Activated naive CD8-positive, alpha-beta T cell treated with anti-CD3 and anti-CD28 coated beads, Interleukin-2, amount 10 ng/mL, durations not matched to agents 7 days and 5 days (primary cell): ENCODE measurements around the gene ASF1A. TPM values are rescaled to one million over a fixed set of nuclear protein-coding genes. Genes with fewer than 3 reads are reported as not detected.
"Not testable (repeated sequence)": the region's sequence is repeated elsewhere in the genome, so short reads cannot be mapped to it uniquely, and the experiment has no call there.

Experiments
- ATAC-seq: fragments of 150-1000 bp; cut with Tn5 transposase; one replicate; pipeline ENCODE4 v1.10.0; 2021; ENCODE audit warnings: low read depth, moderate library complexity
- POLR2A ChIA-PET: fragments of 350-600 bp; sonication (Branson Sonifier 250); formaldehyde crosslinking; loops from one replicate; lab custom pipeline; 2021; ENCODE audit warnings: antibody characterized with exemption; lab: Charles Lee
- DNase-seq: peaks from one replicate; pipeline ENCODE4 v3.0.0; 2021
- H3K27ac Mint-ChIP-seq: one replicate; pipeline ENCODE4 v1.8.0; 2022; ENCODE audit warnings: mild to moderate bottlenecking, mixed read lengths
- H3K27me3 Mint-ChIP-seq: one replicate; pipeline ENCODE4 v1.8.0; 2022; ENCODE audit warnings: mild to moderate bottlenecking, moderate library complexity, mixed read lengths
- H3K36me3 Mint-ChIP-seq: one replicate; pipeline ENCODE4 v1.8.0; 2021; ENCODE audit warnings: mild to moderate bottlenecking, mixed read lengths
- H3K4me1 Mint-ChIP-seq: one replicate; pipeline ENCODE4 v1.8.0; 2021; ENCODE audit warnings: mixed read lengths
- H3K4me3 Mint-ChIP-seq: one replicate; pipeline ENCODE4 v1.8.0; 2022; ENCODE audit warnings: mild to moderate bottlenecking, moderate library complexity, mixed read lengths
- H3K9me3 Mint-ChIP-seq: one replicate; pipeline ENCODE4 v1.8.0; 2021; ENCODE audit warnings: mixed read lengths
- total RNA-seq, 2 experiments: library from RNA; stranded (reverse); gene quantifications; one replicate each; pipeline ENCODE4 v1.2.3, GENCODE V29; 2021

ASF1A gene
- total RNA-seq = 10 to 100 TPM; 64.6 to 66.8 TPM

DNA sequence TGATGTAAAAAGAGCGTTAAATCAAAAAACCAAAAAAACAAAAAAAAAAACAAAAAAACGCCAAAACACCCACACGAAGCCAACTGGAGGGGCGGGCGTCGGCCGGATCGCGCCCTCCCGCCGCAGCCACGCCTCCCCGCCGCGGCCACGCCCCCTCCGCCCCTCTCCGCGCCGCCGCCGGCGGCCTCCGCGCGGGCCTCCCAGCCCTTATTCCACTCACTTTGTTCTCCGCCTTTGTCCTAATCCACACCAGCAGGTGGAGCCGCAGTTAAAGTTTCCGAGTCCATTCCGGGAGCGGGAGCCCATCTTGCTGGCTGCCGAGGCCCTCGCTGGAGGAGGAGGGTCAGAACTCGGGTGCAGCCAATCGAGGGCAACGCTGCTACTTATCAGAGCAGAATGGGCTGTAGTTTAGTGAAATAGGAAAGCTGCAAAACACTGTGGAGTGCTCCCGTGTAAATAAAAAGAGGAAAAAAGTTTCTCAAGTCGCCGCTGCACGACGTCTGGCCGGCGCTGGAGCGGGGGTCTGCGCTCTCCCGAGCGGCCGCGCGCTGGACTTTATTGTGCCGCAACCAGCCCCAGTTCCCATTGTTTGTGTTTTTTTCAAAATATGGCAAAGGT is at the start of gene ASF1A:
Gene ASF1A (plus strand): TSS at position 346 of the 618 bp plus-strand sequence. CDS start 262 bp downstream, at position 608.
- Mint-ChIP-seq H3K4me3 (peak within 1 kb of the TSS; percentile 88), H3K9me3 (no peaks in the 10 kb centered on the region), H3K27ac (peak within 1 kb of the TSS; percentile 94), H3K27me3 (no peaks in the 10 kb centered on the region), H3K36me3 (peaks cover 18% of the 10 kb centered on the region), H3K4me1 (peaks cover 39% of the 10 kb centered on the region)
- ATAC-seq = peak; percentile 86
- DNase-seq = peak; percentile 98
- POLR2A ChIA-PET = interaction anchor here (0.5 to 5.2 kb wide), 19 partner anchors 15 to 1346 kb away, joined by 3 to 33 read pairs (median 4); partner anchors contain the start of genes FAM184A and MCM9

DNA sequence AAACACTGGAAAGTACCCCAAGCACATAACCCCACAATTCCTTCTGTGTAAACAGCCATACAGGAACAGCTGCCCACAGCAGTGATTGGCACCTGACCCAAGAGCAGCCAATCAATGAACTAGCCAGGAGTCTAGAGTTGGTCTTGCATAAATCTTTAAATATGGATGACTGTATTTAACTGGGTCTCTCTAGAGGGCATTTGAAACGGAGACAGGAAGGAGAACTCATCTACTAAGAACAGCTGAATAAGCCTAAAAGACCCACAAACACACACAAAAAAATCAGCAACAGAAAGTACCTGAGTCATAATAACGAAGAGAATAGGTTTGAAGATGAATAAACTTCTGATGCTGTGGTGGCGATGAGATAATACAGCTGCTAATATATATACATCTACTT is 49.0 kb upstream of the ASF1A start:
- POLR2A ChIA-PET = interaction anchor here (0.9 to 1.6 kb wide), 2 partner anchors 49 to 136 kb away, joined by 3 to 4 read pairs; no protein-coding TSS in a partner anchor
- peaks cover 2% of the 10 kb centered on the region for H3K9me3 Mint-ChIP-seq
- H3K36me3 Mint-ChIP-seq = peaks cover 26% of the 10 kb centered on the region
- H3K4me1 Mint-ChIP-seq = peaks cover 17% of the 10 kb centered on the region
- DNase-seq = no peak
- peak overlapping the region; percentile 11 for H3K4me3 Mint-ChIP-seq
- peak; percentile 31 for ATAC-seq
- H3K27ac Mint-ChIP-seq = peak overlapping the region; percentile 65
- H3K27me3 Mint-ChIP-seq = no peaks in the 10 kb centered on the region

DNA sequence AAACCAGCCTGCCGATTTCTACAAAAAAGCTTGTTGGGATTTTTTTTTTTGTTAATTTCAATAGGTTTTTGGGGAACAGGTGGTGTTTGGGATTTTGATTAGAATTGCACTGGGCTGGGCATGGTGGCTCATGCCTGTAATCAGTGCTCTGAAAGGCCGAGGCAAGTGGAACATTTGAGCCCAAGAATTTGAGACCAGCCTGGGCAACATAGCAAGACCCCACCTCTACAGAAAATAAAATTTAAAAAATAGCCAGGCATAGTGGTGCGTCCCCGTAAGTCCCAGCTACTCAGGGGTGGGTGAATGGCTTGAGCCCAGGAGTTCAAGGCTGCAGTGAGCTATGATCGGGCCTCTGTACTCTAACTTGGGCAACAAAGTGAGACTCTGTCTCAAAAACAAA is 40.5 kb upstream of the ASF1A start:
- no peak for DNase-seq
- Mint-ChIP-seq H3K27me3 (no peaks in the 10 kb centered on the region), H3K27ac (no peak overlapping the region), H3K9me3 (peaks cover 2% of the 10 kb centered on the region), H3K4me1 (no peaks in the 10 kb centered on the region), H3K36me3 (peaks cover 20% of the 10 kb centered on the region), H3K4me3 (no peak overlapping the region)
- ATAC-seq = no peak
- POLR2A ChIA-PET = no interaction called here

DNA sequence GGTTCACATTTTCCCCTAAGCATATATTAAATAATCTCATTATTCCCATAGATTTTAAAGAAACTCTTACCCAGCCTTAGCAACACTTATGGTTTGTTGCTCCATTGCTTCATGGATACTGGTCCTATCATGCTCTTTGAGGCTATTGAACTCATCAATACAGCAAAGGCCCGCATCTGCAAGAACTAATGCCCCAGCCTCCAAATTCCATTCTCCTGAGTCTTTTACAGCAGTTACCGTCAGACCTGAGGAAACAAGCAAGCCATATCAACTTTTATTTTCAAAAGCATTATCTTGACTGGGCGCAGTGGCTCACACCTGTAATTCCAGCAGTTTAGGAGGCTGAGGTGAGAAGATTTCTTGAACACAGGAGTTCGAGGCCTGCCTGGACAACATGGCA is 37.7 kb upstream of the ASF1A start:
- no peak overlapping the region for H3K4me3 Mint-ChIP-seq
- peaks cover 33% of the 10 kb centered on the region for H3K36me3 Mint-ChIP-seq
- DNase-seq (no peak), ATAC-seq (no peak)
- peaks cover 1% of the 10 kb centered on the region for H3K4me1 Mint-ChIP-seq
- POLR2A ChIA-PET = no interaction called here
- H3K27me3 Mint-ChIP-seq = no peaks in the 10 kb centered on the region
- peaks cover 8% of the 10 kb centered on the region for H3K9me3 Mint-ChIP-seq
- H3K27ac Mint-ChIP-seq = no peak overlapping the region

GRCh38 chr6:118859517-118860064 is 34.4 kb upstream of the ASF1A start:
- H3K4me1 Mint-ChIP-seq = peaks cover 17% of the 10 kb centered on the region
- POLR2A ChIA-PET = no interaction called here
- H3K9me3 Mint-ChIP-seq = peaks cover 12% of the 10 kb centered on the region
- H3K4me3 Mint-ChIP-seq = no peak overlapping the region
- ATAC-seq = no peak
- peaks cover 31% of the 10 kb centered on the region for H3K36me3 Mint-ChIP-seq
- DNase-seq = no peak
- no peaks in the 10 kb centered on the region for H3K27me3 Mint-ChIP-seq
- no peak overlapping the region for H3K27ac Mint-ChIP-seq

DNA sequence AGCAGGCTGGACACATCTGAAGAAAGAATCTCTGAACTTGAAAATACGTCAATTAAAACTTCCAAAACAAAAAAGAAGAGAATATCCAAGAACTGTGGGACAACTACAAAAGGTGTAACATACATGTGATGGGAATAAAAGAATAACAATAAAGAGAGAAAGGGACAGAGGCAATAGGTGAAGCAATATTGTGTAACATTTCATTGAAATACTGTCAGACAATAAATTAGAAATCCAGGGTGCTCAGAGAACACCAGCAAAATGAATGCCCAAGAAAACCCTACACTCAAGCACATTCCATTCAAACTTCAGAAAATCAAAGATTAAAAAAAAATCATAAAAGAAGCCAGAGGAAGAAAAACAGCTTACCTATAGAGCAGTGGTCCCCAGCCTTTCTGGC is 33.6 kb upstream of the ASF1A start:
- Mint-ChIP-seq H3K36me3 (peaks cover 31% of the 10 kb centered on the region), H3K9me3 (peaks cover 12% of the 10 kb centered on the region), H3K27ac (no peak overlapping the region), H3K27me3 (no peaks in the 10 kb centered on the region), H3K4me3 (no peak overlapping the region), H3K4me1 (peaks cover 22% of the 10 kb centered on the region)
- ATAC-seq (no peak), DNase-seq (no peak)
- POLR2A ChIA-PET = interaction anchor here (1.7 kb wide), 1 partner anchor 34 kb away, joined by 3 read pairs; no protein-coding TSS in a partner anchor

DNA sequence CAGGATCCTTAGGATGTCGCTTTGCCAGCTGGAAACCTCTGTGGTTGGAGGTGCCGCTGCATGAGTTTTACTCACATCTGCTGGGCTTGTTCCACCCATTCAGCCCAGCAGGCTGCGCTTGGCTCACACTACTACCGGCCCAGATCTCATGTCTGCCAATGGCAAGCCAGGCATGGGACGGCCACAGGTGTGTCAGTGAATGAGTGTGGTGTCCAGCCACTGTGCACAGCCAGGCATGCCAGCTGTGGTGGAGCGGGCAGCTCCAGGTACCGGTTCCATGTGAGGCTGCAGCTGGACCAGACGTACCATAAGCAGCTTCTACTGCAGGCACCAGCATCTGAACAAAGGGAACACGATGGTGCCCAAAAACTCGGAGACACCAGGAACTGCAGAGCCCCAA is 33.1 kb upstream of the ASF1A start:
- no peak overlapping the region for H3K27ac Mint-ChIP-seq
- no peak overlapping the region for H3K4me3 Mint-ChIP-seq
- DNase-seq (no peak), ATAC-seq (no peak)
- no peaks in the 10 kb centered on the region for H3K27me3 Mint-ChIP-seq
- H3K9me3 Mint-ChIP-seq = peaks cover 14% of the 10 kb centered on the region
- peaks cover 22% of the 10 kb centered on the region for H3K4me1 Mint-ChIP-seq
- peaks cover 34% of the 10 kb centered on the region for H3K36me3 Mint-ChIP-seq
- POLR2A ChIA-PET = interaction anchor here (1.7 kb wide), 1 partner anchor 34 kb away, joined by 3 read pairs; no protein-coding TSS in a partner anchor

GRCh38 chr6:118862443-118862842 is 31.5 kb upstream of the ASF1A start:
- H3K36me3 Mint-ChIP-seq = peaks cover 39% of the 10 kb centered on the region
- no peaks in the 10 kb centered on the region for H3K27me3 Mint-ChIP-seq
- H3K9me3 Mint-ChIP-seq = peaks cover 22% of the 10 kb centered on the region
- no peak overlapping the region for H3K4me3 Mint-ChIP-seq
- POLR2A ChIA-PET = no interaction called here
- peaks cover 25% of the 10 kb centered on the region for H3K4me1 Mint-ChIP-seq
- H3K27ac Mint-ChIP-seq = no peak overlapping the region
- ATAC-seq (no peak), DNase-seq (no peak)

- POLR2A ChIA-PET = interaction anchor here (0.7 to 1.2 kb wide), 2 partner anchors 27 to 29 kb away, joined by 3 to 4 read pairs; partner anchors contain the start of gene ASF1A
- DNase-seq = no peak
- H3K27me3 Mint-ChIP-seq = no peaks in the 10 kb centered on the region
- peak; percentile 62 for ATAC-seq
- H3K27ac Mint-ChIP-seq = peak overlapping the region; percentile 54
- H3K4me1 Mint-ChIP-seq = peaks cover 24% of the 10 kb centered on the region
- H3K36me3 Mint-ChIP-seq = peaks cover 44% of the 10 kb centered on the region
- peak overlapping the region; percentile 79 for H3K4me3 Mint-ChIP-seq
- peaks cover 22% of the 10 kb centered on the region for H3K9me3 Mint-ChIP-seq
Observed at GRCh38 chr6:118864341-118865099, 29.4 kb upstream of the ASF1A start.

GRCh38 chr6:118865100-118865391 is 28.9 kb upstream of the ASF1A start:
- Mint-ChIP-seq H3K36me3 (peaks cover 44% of the 10 kb centered on the region), H3K4me1 (peaks cover 24% of the 10 kb centered on the region)

DNA sequence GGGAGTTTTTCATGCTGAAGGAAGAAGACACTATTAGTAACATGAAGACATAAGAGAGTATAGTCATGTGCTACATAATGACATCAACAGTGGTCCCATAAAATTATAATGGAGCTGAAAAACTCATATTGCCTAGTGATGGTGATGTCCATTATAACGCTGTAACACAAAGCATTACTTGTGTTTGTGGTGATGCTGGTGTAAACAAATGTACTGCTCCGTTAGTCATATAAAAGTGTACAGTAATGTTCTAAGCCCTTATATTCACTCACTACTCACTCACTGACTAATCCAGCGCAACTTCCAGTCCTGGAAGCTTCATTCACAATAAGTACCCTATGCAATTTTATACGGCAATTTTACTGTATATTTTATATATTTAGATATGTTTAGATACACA is 26.8 kb upstream of the ASF1A start:
- DNase-seq (no peak), ATAC-seq (no peak)
- Mint-ChIP-seq H3K4me1 (peaks cover 26% of the 10 kb centered on the region), H3K36me3 (peaks cover 52% of the 10 kb centered on the region), H3K27me3 (no peaks in the 10 kb centered on the region), H3K4me3 (no peak overlapping the region), H3K27ac (no peak overlapping the region), H3K9me3 (peaks cover 17% of the 10 kb centered on the region)
- POLR2A ChIA-PET = no interaction called here

More at GRCh38 chr6:118865100-118865391, 28.9 kb upstream of the ASF1A start:
- DNase-seq (no peak), ATAC-seq (peak; percentile 14)
- POLR2A ChIA-PET = interaction anchor here (1.2 kb wide), 1 partner anchor 28 kb away, joined by 4 read pairs; the partner anchor contains the start of gene ASF1A
- Mint-ChIP-seq H3K4me3 (peak overlapping the region; percentile 79), H3K9me3 (peaks cover 18% of the 10 kb centered on the region), H3K27me3 (no peaks in the 10 kb centered on the region), H3K27ac (no peak overlapping the region)

GRCh38 chr6:118868901-118869300 is 25.1 kb upstream of the ASF1A start:
- peaks cover 13% of the 10 kb centered on the region for H3K9me3 Mint-ChIP-seq
- peaks cover 17% of the 10 kb centered on the region for H3K4me1 Mint-ChIP-seq
- ATAC-seq, DNase-seq, POLR2A ChIA-PET, H3K4me3 Mint-ChIP-seq, H3K27me3 Mint-ChIP-seq, H3K27ac Mint-ChIP-seq: not testable (repeated sequence)
- peaks cover 45% of the 10 kb centered on the region for H3K36me3 Mint-ChIP-seq

GRCh38 chr6:118869350-118869749 is 24.6 kb upstream of the ASF1A start:
- ATAC-seq (no peak), DNase-seq (no peak)
- Mint-ChIP-seq H3K27ac (no peak overlapping the region), H3K4me3 (no peak overlapping the region), H3K36me3 (peaks cover 47% of the 10 kb centered on the region), H3K4me1 (peaks cover 13% of the 10 kb centered on the region), H3K27me3 (no peaks in the 10 kb centered on the region), H3K9me3 (peaks cover 13% of the 10 kb centered on the region)
- POLR2A ChIA-PET = interaction anchor here (0.6 kb wide), 1 partner anchor 19 kb away, joined by 5 read pairs; no protein-coding TSS in a partner anchor
